Measurements from ENCODE around the gene RIN2.

GRCh38 chr20:19789446-19789845 lies 31.4 kb downstream of the RIN2 start:
- TF ChIP-seq, protein P1, sequence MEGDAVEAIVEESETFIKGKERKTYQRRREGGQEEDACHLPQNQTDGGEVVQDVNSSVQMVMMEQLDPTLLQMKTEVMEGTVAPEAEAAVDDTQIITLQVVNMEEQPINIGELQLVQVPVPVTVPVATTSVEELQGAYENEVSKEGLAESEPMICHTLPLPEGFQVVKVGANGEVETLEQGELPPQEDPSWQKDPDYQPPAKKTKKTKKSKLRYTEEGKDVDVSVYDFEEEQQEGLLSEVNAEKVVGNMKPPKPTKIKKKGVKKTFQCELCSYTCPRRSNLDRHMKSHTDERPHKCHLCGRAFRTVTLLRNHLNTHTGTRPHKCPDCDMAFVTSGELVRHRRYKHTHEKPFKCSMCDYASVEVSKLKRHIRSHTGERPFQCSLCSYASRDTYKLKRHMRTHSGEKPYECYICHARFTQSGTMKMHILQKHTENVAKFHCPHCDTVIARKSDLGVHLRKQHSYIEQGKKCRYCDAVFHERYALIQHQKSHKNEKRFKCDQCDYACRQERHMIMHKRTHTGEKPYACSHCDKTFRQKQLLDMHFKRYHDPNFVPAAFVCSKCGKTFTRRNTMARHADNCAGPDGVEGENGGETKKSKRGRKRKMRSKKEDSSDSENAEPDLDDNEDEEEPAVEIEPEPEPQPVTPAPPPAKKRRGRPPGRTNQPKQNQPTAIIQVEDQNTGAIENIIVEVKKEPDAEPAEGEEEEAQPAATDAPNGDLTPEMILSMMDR (conservative IDR thresholded peaks at IDR 0.05; ENCODE audit: low read length) = no peak; the same call in 1 of the 2 replicates
- no peak for TF ChIP-seq EZH2phosphoT487 (IDR thresholded peaks at IDR 0.05; ENCODE audit: borderline replicate concordance)
